ENCODE measurements around the gene NCKAP1.

Gene NCKAP1

DNA sequence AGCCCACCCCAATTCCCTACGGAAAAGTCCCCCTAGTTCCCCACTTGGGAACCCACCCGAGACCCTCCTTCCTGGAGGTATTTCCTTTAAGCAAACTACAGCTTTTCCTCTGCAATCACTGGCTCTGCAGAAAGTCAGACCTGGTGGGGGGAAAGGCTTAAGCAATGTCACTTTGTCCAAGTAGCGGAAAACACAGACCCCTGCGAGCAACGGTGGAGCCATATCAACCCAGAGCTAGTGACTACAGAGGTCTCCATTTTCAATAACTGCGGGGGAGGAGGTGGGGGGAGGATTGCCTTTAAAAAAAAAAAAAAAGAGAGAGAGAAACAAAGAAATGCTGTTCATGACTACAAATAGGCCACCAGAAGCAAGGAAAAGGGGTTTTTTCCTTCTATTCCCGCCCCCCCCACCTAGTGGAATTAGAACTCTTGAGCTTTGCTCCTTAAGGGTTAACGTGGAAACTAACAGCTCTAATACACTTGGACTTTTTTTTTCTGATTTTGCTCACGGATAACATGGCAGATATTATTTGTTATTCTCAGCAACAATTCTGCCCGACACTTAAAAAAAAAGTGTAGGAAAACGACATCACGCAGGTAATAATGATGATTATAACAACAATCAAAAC is 170.7 kb downstream of the NCKAP1 start:
- DNase-seq (ENCODE audit: low read depth): no peak

- DNase-seq (ENCODE audit: low read depth): no peak
Observed at GRCh38 chr2:182866461-182867406, 171.5 kb downstream of the NCKAP1 start, which contains the start of gene FRZB. FRZB (minus strand) TSS chr2:182866637; CDS start chr2:182866552, 85 bp downstream.

DNA sequence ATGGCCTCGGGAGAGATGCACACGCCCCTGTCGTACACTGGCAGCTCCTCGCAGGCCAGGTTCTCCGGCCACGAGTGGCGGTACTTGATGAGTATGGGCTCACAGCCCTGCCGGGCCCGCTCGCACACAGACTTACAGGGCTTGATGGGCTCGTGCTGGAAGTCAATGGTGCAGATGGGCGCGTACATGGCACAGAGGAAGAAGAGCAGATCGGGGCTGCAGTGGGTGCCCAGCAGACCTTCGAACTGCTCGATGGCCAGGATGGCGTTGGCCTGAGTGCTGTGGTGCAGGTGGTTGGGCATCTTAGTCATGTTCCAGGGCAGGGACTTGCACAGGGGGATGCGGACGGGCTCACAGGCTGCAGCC is 172.2 kb downstream of the NCKAP1 start:
- DNase-seq (ENCODE audit: low read depth): no peak

- DNase-seq (ENCODE audit: low read depth): no peak
Observed at GRCh38 chr2:182864949-182865570, 173.2 kb downstream of the NCKAP1 start.

GRCh38 chr2:182863642-182864041 is 174.6 kb downstream of the NCKAP1 start:
- no peak for DNase-seq (ENCODE audit: low read depth)

GRCh38 chr2:182862091-182862490 is 176.2 kb downstream of the NCKAP1 start:
- DNase-seq (ENCODE audit: low read depth): no peak

DNA sequence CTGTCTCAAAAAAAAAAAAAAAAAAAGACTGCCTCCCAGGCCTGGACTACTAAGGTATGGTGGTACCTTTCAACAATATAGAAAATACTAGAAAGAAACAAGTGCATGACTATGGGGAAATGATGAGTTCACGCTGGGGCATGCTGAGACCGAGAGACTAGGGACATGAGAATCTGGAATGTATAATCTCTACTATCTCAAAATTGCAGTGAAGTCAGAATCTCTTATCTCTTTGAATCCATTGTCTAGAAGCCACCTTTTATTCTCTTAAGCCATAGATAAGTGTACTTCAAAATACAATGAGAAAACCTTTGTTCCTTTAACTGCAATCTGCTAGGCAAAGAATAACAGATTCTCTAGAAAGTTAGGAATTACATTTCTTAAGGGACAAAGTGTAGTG is 177.4 kb downstream of the NCKAP1 start:
- no peak for DNase-seq (ENCODE audit: low read depth)

All from stimulated activated CD8-positive, alpha-beta memory T cell treated with anti-CD3 and anti-CD28 coated beads, Interleukin-15, amount 100 ng/mL, for 1 hour (primary cell).